Spinal cord (tissue), 10 donors: Measurements from ENCODE around the gene PPT1. TPM values are rescaled to one million over a fixed set of nuclear protein-coding genes. Genes with fewer than 3 reads are reported as not detected.
A peak's percentile ranks its signal among the peaks of the same experiment; 100 is the strongest.

ENCODE experiments used
- DNase-seq, 6 donors: peaks; one replicate each; pipeline versions ENCODE4 v3.0.0 to v3.0.0-alpha.2; 2013 to 2015; ENCODE audit warnings: low spot score in 6 of 6, low read depth in 4 of 6
- H3K27ac ChIP-seq: one replicate; pipeline ENCODE4 v1.5.1; 2013; ENCODE audit warnings: low read depth, low read length, control low read depth
- H3K27me3 ChIP-seq: one replicate; pipeline ENCODE4 v1.6.1; 2013; ENCODE audit warnings: low read length; ENCODE audit not compliant: control insufficient read depth, insufficient read depth
- H3K36me3 ChIP-seq: one replicate; pipeline ENCODE4 v1.6.1; 2013; ENCODE audit warnings: low read length; ENCODE audit not compliant: control insufficient read depth, insufficient read depth
- H3K4me1 ChIP-seq: one replicate; pipeline ENCODE4 v1.6.1; 2013; ENCODE audit warnings: low read length; ENCODE audit not compliant: control insufficient read depth, insufficient read depth
- H3K4me3 ChIP-seq: one replicate; pipeline ENCODE4 v1.5.1; 2013; ENCODE audit warnings: low read depth, low read length, control low read depth
- H3K9me3 ChIP-seq: one replicate; pipeline ENCODE4 v1.6.1; 2013; ENCODE audit warnings: low read length; ENCODE audit not compliant: control insufficient read depth, insufficient read depth
- WGBS: methylation state at CpG from one replicate; pipeline ENCODE4 v1.1.5; 2013; ENCODE audit warnings: missing lambda C conversion rate; ENCODE audit not compliant: insufficient coverage; 5-methylcytosine and 5-hydroxymethylcytosine counted together
- polyA plus RNA-seq, 2 donors: library from polyadenylated mRNA; unstranded; fragments of 120-200 nt; gene quantifications; one replicate each; pipeline ENCODE4 v1.2.1, GENCODE V29; 2013; ENCODE audit not compliant: insufficient read length in 2 of 2
- total RNA-seq, 2 donors: library from RNA; depleted of rRNA in 1 of 2; stranded (reverse); fragments of 120-200 nt in 1 of 2; fragments of >200 nt in 1 of 2; gene quantifications; one replicate each; pipeline versions ENCODE4 v1.2.3 to v1.2.4, GENCODE V29; 2013 to 2014
- donor health status: healthy.

PPT1 gene
- total and polyA plus RNA-seq, 4 donors = 87.4 to 124 (median 115) TPM

- DNase-seq = no peak
- Histone ChIP-seq H3K9me3 (no peaks in the 10 kb centered on the region), H3K4me1 (no peaks in the 10 kb centered on the region), H3K36me3 (peaks cover 53% of the 10 kb centered on the region), H3K27me3 (no peaks in the 10 kb centered on the region), H3K4me3 (no peak overlapping the region), H3K27ac (peak overlapping the region; percentile 1)
- no CpG with 5 or more reads among the region's 5 CpGs for WGBS
These were observed 20.1 kb downstream of the PPT1 start for GRCh38 chr1:40076895-40077312.

- Histone ChIP-seq H3K9me3 (no peaks in the 10 kb centered on the region), H3K27me3 (no peaks in the 10 kb centered on the region), H3K4me1 (no peaks in the 10 kb centered on the region), H3K4me3 (no peak overlapping the region), H3K36me3 (peaks cover 54% of the 10 kb centered on the region), H3K27ac (no peak overlapping the region)
- 88% methylated on average over 1 of the region's 4 CpGs for WGBS
- no peak for DNase-seq
These were observed 21.8 kb downstream of the PPT1 start for GRCh38 chr1:40075266-40075665.

- H3K4me1 ChIP-seq = no peaks in the 10 kb centered on the region
- WGBS = no CpG with 5 or more reads among the region's 4 CpGs
- H3K9me3 ChIP-seq = no peaks in the 10 kb centered on the region
- H3K27me3 ChIP-seq = no peaks in the 10 kb centered on the region
- peaks cover 52% of the 10 kb centered on the region for H3K36me3 ChIP-seq
- no peak overlapping the region for H3K4me3 ChIP-seq
- no peak overlapping the region for H3K27ac ChIP-seq
- DNase-seq = no peak
These were observed 24.0 kb downstream of the PPT1 start for GRCh38 chr1:40073062-40073461.

- no peaks in the 10 kb centered on the region for H3K9me3 ChIP-seq
- DNase-seq = no peak
- no peak overlapping the region for H3K27ac ChIP-seq
- H3K27me3 ChIP-seq = no peaks in the 10 kb centered on the region
- H3K4me3 ChIP-seq = no peak overlapping the region
- peaks cover 60% of the 10 kb centered on the region for H3K36me3 ChIP-seq
- no peaks in the 10 kb centered on the region for H3K4me1 ChIP-seq
These were observed 24.9 kb downstream of the PPT1 start for GRCh38 chr1:40072142-40072541.

- Histone ChIP-seq H3K4me1 (no peaks in the 10 kb centered on the region), H3K9me3 (no peaks in the 10 kb centered on the region), H3K36me3 (peaks cover 40% of the 10 kb centered on the region), H3K27ac (no peak overlapping the region), H3K27me3 (no peaks in the 10 kb centered on the region), H3K4me3 (no peak overlapping the region)
- 100% methylated on average over 2 of the region's 3 CpGs for WGBS
- DNase-seq = no peak
These were observed 29.2 kb downstream of the PPT1 start for GRCh38 chr1:40067851-40068250.

DNA sequence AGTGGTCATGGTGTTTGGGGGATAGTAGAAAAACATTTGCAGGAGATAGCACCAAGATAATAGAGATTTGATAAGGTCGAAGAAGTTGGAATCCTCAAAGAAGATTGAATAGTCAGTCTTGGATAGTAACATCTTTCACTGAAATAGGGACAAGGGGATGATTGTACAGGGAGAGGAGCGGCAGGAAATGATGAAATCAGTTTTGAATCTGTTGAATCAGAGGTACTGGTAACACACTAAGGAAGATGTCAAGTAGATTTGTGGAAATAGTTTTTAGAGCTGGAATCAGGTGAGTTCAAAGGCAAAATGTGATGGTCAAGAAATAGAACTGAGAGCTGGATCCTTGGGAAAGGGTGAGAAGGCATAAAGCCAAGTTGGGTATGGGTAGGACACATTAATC, 30.0 kb downstream of the PPT1 start:
- Histone ChIP-seq H3K36me3 (peaks cover 40% of the 10 kb centered on the region), H3K27ac (no peak overlapping the region), H3K27me3 (no peaks in the 10 kb centered on the region), H3K4me3 (no peak overlapping the region), H3K4me1 (no peaks in the 10 kb centered on the region), H3K9me3 (no peaks in the 10 kb centered on the region)
- no peak for DNase-seq
- 82% methylated on average over 2 of the region's 2 CpGs for WGBS

- H3K9me3 ChIP-seq = no peaks in the 10 kb centered on the region
- H3K27me3 ChIP-seq = no peaks in the 10 kb centered on the region
- DNase-seq = no peak
- WGBS = 90% methylated on average over 2 of the region's 2 CpGs
- H3K36me3 ChIP-seq = peaks cover 28% of the 10 kb centered on the region
- no peak overlapping the region for H3K4me3 ChIP-seq
- no peak overlapping the region for H3K27ac ChIP-seq
- H3K4me1 ChIP-seq = no peaks in the 10 kb centered on the region
These were observed 32.1 kb downstream of the PPT1 start for GRCh38 chr1:40064797-40065499.

- no peaks in the 10 kb centered on the region for H3K27me3 ChIP-seq
- no peak overlapping the region for H3K27ac ChIP-seq
- H3K4me3 ChIP-seq = no peak overlapping the region
- no peak for DNase-seq
- H3K4me1 ChIP-seq = no peaks in the 10 kb centered on the region
- H3K36me3 ChIP-seq = peaks cover 12% of the 10 kb centered on the region
- WGBS = 60% methylated on average over 1 of the region's 7 CpGs
- H3K9me3 ChIP-seq = no peaks in the 10 kb centered on the region
These were observed 36.9 kb downstream of the PPT1 start for GRCh38 chr1:40059960-40060750.

GRCh38 chr1:40059338-40059959, 37.6 kb downstream of the PPT1 start:
- no peak overlapping the region for H3K27ac ChIP-seq

More at GRCh38 chr1:40059338-40059959, 37.6 kb downstream of the PPT1 start:
- Histone ChIP-seq H3K9me3 (no peaks in the 10 kb centered on the region), H3K4me3 (no peak overlapping the region), H3K36me3 (peaks cover 12% of the 10 kb centered on the region), H3K4me1 (no peaks in the 10 kb centered on the region), H3K27me3 (no peaks in the 10 kb centered on the region)
- WGBS = 67% methylated on average over 2 of the region's 4 CpGs
- no peak for DNase-seq
